C4-2B (cell line): ENCODE results near the gene RPN1.

ENCODE experiments used
- H3K27ac ChIP-seq: fragments of 450-650 bp; 2 replicates; pipeline ENCODE4 v1.5.1; 2017
- ZFX ChIP-seq: fragments of 450-650 bp; IDR thresholded peaks from 2 replicates; pipeline ENCODE4 v1.6.1; 2017
- TF ChIP-seq, protein P1 (sequence below): fragments of 450-650 bp; conservative IDR thresholded peaks from 2 replicates; pipeline ENCODE4 v1.5.1; 2017; ENCODE audit warnings: mild to moderate bottlenecking

Gene RPN1

DNA sequence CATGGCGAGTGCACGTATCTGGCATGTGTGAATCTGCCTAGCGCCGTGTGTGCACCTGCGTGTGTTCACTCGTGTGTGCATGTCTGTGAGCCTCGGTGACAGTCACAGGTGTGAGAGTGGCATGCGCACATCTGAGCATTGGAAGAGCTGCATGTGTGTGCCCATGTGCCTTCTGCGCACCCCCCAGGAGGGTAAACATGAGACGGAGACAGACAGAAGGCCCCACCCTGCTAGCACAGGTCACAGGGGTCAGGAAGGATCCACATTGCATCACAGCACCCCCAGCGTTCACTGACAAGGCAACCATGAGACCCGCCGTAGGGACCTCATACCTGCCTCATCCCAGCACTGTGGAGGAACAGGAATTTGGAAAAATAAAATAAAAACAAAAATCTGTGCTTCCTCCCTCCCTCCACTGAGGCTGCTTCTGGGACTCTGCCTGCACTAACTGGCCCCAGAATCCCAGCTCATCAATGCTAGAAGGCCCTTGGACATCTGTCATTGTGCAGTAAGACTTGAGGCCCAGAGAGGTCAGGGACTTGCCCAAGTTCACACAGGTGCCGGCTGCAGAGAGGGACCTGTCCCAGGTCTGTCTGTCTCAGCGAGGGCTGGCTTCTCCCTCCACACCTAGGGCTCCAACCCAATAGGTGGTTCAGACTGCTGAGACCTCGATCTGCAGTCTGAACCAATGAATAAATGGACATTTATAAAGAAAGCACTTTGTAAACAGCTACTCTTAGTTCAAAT, 37.4 kb downstream of the RPN1 start:
- H3K27ac ChIP-seq: no peak overlapping the region
- TF ChIP-seq, protein P1, sequence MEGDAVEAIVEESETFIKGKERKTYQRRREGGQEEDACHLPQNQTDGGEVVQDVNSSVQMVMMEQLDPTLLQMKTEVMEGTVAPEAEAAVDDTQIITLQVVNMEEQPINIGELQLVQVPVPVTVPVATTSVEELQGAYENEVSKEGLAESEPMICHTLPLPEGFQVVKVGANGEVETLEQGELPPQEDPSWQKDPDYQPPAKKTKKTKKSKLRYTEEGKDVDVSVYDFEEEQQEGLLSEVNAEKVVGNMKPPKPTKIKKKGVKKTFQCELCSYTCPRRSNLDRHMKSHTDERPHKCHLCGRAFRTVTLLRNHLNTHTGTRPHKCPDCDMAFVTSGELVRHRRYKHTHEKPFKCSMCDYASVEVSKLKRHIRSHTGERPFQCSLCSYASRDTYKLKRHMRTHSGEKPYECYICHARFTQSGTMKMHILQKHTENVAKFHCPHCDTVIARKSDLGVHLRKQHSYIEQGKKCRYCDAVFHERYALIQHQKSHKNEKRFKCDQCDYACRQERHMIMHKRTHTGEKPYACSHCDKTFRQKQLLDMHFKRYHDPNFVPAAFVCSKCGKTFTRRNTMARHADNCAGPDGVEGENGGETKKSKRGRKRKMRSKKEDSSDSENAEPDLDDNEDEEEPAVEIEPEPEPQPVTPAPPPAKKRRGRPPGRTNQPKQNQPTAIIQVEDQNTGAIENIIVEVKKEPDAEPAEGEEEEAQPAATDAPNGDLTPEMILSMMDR: no peak
- no peak for TF ChIP-seq ZFX

DNA sequence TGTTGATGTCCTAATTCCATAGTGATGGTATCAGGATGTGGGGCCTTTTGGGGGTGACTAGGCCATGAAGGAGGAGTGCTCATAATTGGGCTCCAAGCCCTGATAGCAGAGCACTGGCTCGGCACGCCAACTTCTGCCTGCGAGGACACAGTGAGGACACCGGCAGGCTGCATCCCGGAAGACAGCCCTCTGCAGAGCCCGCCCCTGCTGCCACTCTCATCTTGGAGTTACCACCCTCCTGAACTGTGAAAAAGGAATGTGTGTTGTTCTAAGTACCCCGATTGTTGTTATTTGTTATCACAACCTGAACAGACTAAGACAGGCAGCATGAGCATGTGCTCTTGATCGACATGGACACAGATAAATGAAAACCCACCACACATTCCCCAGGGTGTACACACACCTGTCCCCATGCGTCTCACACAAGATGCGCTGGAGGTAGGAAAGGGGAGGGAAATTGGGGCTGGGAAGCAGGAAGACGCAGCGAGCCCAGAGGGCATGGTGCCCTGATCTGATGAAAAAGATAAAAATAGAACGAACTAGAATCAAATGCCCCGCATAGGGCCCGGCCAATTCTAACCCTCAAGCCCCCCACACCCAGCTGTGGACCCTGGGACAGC, 40.1 kb downstream of the RPN1 start:
- TF ChIP-seq, protein P1: no peak
- no peak for TF ChIP-seq ZFX
- H3K27ac ChIP-seq: no peak overlapping the region

DNA sequence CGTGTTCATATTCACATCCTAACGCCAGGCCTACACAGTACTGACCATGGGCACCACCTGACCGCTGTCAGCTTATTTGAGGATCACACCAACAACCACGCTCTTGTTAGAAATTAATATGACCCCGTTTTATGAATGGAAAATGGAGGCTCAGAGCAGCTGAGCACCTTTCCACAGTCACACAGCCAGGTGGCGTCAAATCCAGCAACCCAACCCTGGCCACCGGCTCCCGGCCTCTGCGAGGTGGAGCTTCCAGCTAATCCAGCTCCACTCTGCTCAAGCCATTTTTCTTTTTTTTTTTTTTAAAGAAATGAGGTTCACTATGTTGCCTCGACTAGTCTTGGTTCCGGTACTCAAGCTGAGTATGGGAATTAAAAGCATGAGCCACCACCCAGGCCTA, 41.3 kb downstream of the RPN1 start:
- TF ChIP-seq, protein P1: no peak
- no peak for TF ChIP-seq ZFX
- no peak overlapping the region for H3K27ac ChIP-seq

DNA sequence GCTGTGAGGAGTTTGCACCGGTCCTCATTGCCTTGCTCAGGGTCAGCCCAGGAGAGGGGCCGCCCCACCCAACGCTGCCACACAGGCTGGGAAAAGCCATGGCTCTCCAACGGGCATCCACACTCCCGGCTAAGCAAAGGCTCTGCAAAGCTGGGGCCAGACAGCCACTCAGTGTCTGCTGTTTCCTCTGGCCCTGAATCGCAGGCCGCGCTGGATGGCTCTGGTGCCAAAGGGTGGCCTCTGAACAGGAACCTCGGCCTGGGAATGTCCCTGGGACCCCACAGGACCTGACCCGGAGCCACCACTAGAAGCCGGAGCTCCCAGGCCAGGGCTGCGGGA, 42.9 kb downstream of the RPN1 start:
- no peak for TF ChIP-seq ZFX
- TF ChIP-seq, protein P1: no peak
- peak overlapping the region; percentile 43 for H3K27ac ChIP-seq

DNA sequence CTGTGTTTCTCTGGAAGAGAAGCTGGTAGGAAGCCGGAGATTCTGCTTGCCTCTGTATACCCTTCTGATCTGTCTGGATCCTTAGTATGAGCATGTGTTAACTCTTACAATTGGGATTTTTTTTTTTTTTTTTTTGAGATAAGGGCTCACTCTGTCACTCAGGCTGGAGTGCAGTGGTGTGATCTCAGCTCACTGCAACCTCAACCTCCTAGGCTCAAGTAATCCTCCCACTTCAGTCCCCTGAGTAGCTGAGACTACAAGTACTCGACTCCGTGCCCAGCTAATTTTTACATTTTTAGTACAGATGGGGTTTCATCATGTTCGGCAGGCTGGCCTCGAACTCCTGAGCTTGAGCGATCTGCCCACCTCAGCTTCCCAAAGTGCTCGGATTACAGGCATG, 44.5 kb downstream of the RPN1 start:
- TF ChIP-seq, protein P1: no peak
- TF ChIP-seq ZFX: no peak
- no peak overlapping the region for H3K27ac ChIP-seq

DNA sequence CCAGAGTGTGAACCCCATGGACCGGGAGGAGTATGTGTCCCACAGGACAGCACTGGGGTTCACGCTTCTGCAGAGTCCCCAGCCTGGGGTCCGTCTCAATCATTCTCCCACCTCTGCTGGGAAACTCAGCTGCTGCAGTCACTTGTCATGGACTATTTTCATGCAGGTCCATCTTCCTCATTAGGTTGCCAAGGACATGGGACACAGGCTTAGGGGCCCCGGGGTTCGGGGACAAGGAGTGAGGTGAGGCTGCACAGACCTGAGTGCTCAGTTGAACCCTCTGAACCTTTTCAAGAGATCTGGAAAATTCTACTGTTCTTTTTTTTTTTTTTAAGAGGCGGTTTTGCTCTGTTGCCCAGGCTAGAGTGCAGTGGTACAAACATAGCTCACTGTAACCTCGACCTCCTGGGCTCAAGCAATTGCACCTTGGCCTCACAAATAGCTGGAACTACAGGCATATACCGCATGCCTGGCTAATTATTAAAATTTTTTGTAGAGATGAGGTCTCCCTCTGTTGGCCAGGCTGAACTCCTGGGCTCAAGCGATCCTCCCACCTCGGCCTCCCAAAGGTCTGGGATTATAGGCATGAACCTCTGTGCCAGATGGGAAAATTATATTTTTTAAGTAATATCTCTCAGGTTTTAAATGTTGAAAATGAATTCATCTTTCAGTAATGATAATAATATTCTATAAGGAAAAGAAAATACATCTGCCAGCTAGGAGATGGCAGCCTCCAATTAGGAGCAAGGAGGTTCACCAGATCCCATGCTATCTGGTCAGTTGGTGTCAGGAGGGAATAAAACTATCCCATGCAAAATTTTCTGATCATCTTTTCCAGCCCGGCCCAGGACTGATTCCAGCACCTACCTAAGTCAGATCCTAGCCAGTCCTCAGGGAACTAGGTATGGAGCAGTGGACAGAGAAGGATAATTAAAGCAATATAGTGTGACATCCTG, 45.2 kb downstream of the RPN1 start:
- TF ChIP-seq, protein P1: no peak
- TF ChIP-seq ZFX: no peak
- no peak overlapping the region for H3K27ac ChIP-seq
